Transverse colon (tissue), 4 donors: ENCODE data around the gene IGDCC3.

Source experiments
- EP300 ChIP-seq: sonication (generic); formaldehyde crosslinking; IDR thresholded peaks from one replicate; pipeline ENCODE4 v1.6.1; 2017; ENCODE audit warnings: antibody characterized with exemption, low read depth
- POLR2AphosphoS5 ChIP-seq, 3 donors: sonication (generic); formaldehyde crosslinking; IDR thresholded peaks; one replicate each; pipeline ENCODE4 v1.6.1; 2016; ENCODE audit warnings: antibody characterized with exemption in 3 of 3
- TF ChIP-seq, protein P1 (sequence below), 5 experiments: fragments of 200-600 bp in 3 of 5; fragments of 450-650 bp in 2 of 5; sonication (generic) in 3 of 5; IDR thresholded peaks; 1 replicate in 2 of 5; 2 replicates in 3 of 5; pipeline ENCODE4 v1.5.1; 2016 to 2017; ENCODE audit warnings: antibody characterized with exemption in 5 of 5, inconsistent platforms in 3 of 5, mild to moderate bottlenecking in 2 of 5, moderate library complexity in 1 of 5

GRCh38 chr15:65305776-65306175 lies 72.0 kb downstream of the IGDCC3 start:
- TF ChIP-seq EP300 (no peak), POLR2AphosphoS5 (IDR thresholded peaks at IDR 0.05) (no peak)
- TF ChIP-seq, protein P1, sequence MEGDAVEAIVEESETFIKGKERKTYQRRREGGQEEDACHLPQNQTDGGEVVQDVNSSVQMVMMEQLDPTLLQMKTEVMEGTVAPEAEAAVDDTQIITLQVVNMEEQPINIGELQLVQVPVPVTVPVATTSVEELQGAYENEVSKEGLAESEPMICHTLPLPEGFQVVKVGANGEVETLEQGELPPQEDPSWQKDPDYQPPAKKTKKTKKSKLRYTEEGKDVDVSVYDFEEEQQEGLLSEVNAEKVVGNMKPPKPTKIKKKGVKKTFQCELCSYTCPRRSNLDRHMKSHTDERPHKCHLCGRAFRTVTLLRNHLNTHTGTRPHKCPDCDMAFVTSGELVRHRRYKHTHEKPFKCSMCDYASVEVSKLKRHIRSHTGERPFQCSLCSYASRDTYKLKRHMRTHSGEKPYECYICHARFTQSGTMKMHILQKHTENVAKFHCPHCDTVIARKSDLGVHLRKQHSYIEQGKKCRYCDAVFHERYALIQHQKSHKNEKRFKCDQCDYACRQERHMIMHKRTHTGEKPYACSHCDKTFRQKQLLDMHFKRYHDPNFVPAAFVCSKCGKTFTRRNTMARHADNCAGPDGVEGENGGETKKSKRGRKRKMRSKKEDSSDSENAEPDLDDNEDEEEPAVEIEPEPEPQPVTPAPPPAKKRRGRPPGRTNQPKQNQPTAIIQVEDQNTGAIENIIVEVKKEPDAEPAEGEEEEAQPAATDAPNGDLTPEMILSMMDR (IDR thresholded peaks at IDR 0.05): no peak
